Right lobe of liver (tissue), 4 donors: ENCODE measurements around the gene CA7.

ENCODE experiments used
- CTCF ChIP-seq, 4 donors: fragments of 200-600 bp in 3 of 4; fragments of 450-650 bp in 1 of 4; IDR thresholded peaks; one replicate each; pipeline versions ENCODE4 v1.5.1 to v1.8.0; 2016 to 2022; ENCODE audit warnings: antibody characterized with exemption in 4 of 4, mild to moderate bottlenecking in 2 of 4
- POLR2A ChIP-seq: fragments of 450-650 bp; IDR thresholded peaks from one replicate; pipeline ENCODE4 v1.6.1; 2017; ENCODE audit warnings: antibody characterized with exemption, mild to moderate bottlenecking
- donor health status: DM: no; HTN: no; CAD: no.
- donor health status: DM: no; HTN: no; CAD: no.
- donor health status: DM: no; HTN: yes; CAD: no.

- TF ChIP-seq CTCF (IDR thresholded peaks at IDR 0.05), result peak; percentile 84 to 98 (median 96)
- no peak for TF ChIP-seq POLR2A
Measured at GRCh38 chr16:66872943-66873684, 28.9 kb downstream of the CA7 start.
